ENCODE data around the gene PTCRA.

- no peak for TF ChIP-seq NFE2L2 (IDR thresholded peaks at IDR 0.05; ENCODE audit: low read depth, low read length)
- no peak for TF ChIP-seq POLR2A (IDR thresholded peaks at IDR 0.05; ENCODE audit: low read depth, low read length)
- TF ChIP-seq, protein P1, sequence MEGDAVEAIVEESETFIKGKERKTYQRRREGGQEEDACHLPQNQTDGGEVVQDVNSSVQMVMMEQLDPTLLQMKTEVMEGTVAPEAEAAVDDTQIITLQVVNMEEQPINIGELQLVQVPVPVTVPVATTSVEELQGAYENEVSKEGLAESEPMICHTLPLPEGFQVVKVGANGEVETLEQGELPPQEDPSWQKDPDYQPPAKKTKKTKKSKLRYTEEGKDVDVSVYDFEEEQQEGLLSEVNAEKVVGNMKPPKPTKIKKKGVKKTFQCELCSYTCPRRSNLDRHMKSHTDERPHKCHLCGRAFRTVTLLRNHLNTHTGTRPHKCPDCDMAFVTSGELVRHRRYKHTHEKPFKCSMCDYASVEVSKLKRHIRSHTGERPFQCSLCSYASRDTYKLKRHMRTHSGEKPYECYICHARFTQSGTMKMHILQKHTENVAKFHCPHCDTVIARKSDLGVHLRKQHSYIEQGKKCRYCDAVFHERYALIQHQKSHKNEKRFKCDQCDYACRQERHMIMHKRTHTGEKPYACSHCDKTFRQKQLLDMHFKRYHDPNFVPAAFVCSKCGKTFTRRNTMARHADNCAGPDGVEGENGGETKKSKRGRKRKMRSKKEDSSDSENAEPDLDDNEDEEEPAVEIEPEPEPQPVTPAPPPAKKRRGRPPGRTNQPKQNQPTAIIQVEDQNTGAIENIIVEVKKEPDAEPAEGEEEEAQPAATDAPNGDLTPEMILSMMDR (conservative IDR thresholded peaks at IDR 0.05; ENCODE audit: low read depth, low read length), result no peak
- no peak for TF ChIP-seq USF2 (IDR thresholded peaks at IDR 0.05; ENCODE audit: low read depth, low read length)
- TF ChIP-seq ELK1 (IDR thresholded peaks at IDR 0.05; ENCODE audit: borderline replicate concordance, low read depth, low read length), result no peak
- no peak for TF ChIP-seq MXI1 (IDR thresholded peaks at IDR 0.05; ENCODE audit: borderline replicate concordance, low read depth, low read length)
- no peak for TF ChIP-seq MAFK (IDR thresholded peaks at IDR 0.05; ENCODE audit: low read depth, low read length)
- TF ChIP-seq RAD21 (IDR thresholded peaks at IDR 0.05; ENCODE audit: low read length), result no peak
Measured at GRCh38 chr6:42914546-42914945, 1.3 kb upstream of the PTCRA start.
